Inferior parietal cortex (tissue), 1 donor: ENCODE results near the gene ST8SIA5.

Experiments used
- DNase-seq: peaks from one replicate; pipeline ENCODE4 v3.0.0-alpha.2; 2016; ENCODE audit errors: extremely low spot score

Gene ST8SIA5

GRCh38 chr18:46740046-46740445 is 16.8 kb downstream of the ST8SIA5 start:
- no peak for DNase-seq

- no peak for DNase-seq
Measured at GRCh38 chr18:46738491-46738890, 18.4 kb downstream of the ST8SIA5 start.

- DNase-seq, result no peak
Measured at GRCh38 chr18:46736736-46737135, 20.1 kb downstream of the ST8SIA5 start.

GRCh38 chr18:46736135-46736534 is 20.7 kb downstream of the ST8SIA5 start:
- no peak for DNase-seq

GRCh38 chr18:46734981-46735380 is 21.9 kb downstream of the ST8SIA5 start:
- DNase-seq, result no peak

- no peak for DNase-seq
Measured at GRCh38 chr18:46733872-46734271, 23.0 kb downstream of the ST8SIA5 start.

GRCh38 chr18:46732801-46733200 is 24.1 kb downstream of the ST8SIA5 start:
- DNase-seq, result no peak

- DNase-seq, result no peak
Measured at GRCh38 chr18:46732201-46732600, 24.7 kb downstream of the ST8SIA5 start.

- DNase-seq, result no peak
Measured at GRCh38 chr18:46731316-46731715, 25.5 kb downstream of the ST8SIA5 start.

GRCh38 chr18:46728219-46728930 is 28.5 kb downstream of the ST8SIA5 start:
- no peak for DNase-seq

- no peak for DNase-seq
Measured at GRCh38 chr18:46727177-46727576, 29.7 kb downstream of the ST8SIA5 start.

GRCh38 chr18:46725310-46725709 is 31.5 kb downstream of the ST8SIA5 start:
- no peak for DNase-seq

GRCh38 chr18:46723856-46724415 is 32.9 kb downstream of the ST8SIA5 start:
- no peak for DNase-seq

GRCh38 chr18:46722051-46722450 is 34.8 kb downstream of the ST8SIA5 start:
- no peak for DNase-seq

- DNase-seq, result no peak
Measured at GRCh38 chr18:46721331-46721730, 35.5 kb downstream of the ST8SIA5 start.

- DNase-seq, result no peak
Measured at GRCh38 chr18:46720521-46720920, 36.3 kb downstream of the ST8SIA5 start.

GRCh38 chr18:46720092-46720491 is 36.8 kb downstream of the ST8SIA5 start:
- no peak for DNase-seq

- DNase-seq, result no peak
Measured at GRCh38 chr18:46719388-46719787, 37.5 kb downstream of the ST8SIA5 start.

GRCh38 chr18:46718501-46719341 is 38.1 kb downstream of the ST8SIA5 start:
- DNase-seq, result peak; percentile 69

GRCh38 chr18:46716827-46717226 is 40.0 kb downstream of the ST8SIA5 start:
- DNase-seq, result no peak

GRCh38 chr18:46716336-46716735 is 40.5 kb downstream of the ST8SIA5 start:
- DNase-seq, result no peak

GRCh38 chr18:46715062-46715461 is 41.8 kb downstream of the ST8SIA5 start:
- DNase-seq, result no peak

- DNase-seq, result no peak
Measured at GRCh38 chr18:46712406-46712805, 44.4 kb downstream of the ST8SIA5 start.
